IPS-15b (cell line): ENCODE data around the gene ARID2.

Source experiments
- H3K27me3 ChIP-seq: one replicate; pipeline ENCODE4 v1.6.1; 2013; ENCODE audit warnings: low read length; ENCODE audit not compliant: control insufficient read depth, insufficient read depth
- H3K36me3 ChIP-seq: one replicate; pipeline ENCODE4 v1.6.1; 2013; ENCODE audit warnings: low read length; ENCODE audit not compliant: control insufficient read depth, insufficient read depth
- H3K4me1 ChIP-seq: one replicate; pipeline ENCODE4 v1.6.1; 2013; ENCODE audit warnings: mild to moderate bottlenecking, low read length; ENCODE audit not compliant: control insufficient read depth, insufficient read depth
- H3K4me3 ChIP-seq: one replicate; pipeline ENCODE4 v1.5.1; 2013; ENCODE audit warnings: low read depth, low read length
- H3K9ac ChIP-seq: one replicate; pipeline ENCODE4 v1.6.1; 2013; ENCODE audit warnings: low read depth, mild to moderate bottlenecking, low read length
- H3K9me3 ChIP-seq: one replicate; pipeline ENCODE4 v1.6.1; 2013; ENCODE audit warnings: mild to moderate bottlenecking, low read length; ENCODE audit not compliant: control insufficient read depth, insufficient read depth

Gene ARID2

DNA sequence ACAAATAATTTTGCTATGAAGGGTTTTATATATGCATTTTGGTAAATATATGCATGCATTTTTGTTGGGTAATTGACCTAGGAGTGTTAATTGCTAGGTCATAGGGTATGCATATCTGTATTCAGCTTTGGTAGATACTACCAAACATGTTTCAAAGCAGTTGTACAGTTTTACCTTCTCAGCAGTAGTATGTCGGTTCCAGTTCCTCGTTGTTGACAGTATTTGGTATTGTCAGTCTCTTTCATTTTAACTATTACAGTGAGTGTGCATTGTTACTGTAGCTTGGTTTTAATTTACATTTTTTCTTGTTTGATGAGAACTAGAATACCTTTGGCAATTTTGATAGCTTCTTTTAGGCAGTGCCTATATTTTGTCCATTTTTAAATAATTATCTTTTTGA is 98.9 kb downstream of the ARID2 start:
- Histone ChIP-seq H3K9me3 (no peaks in the 10 kb centered on the region), H3K27me3 (no peaks in the 10 kb centered on the region), H3K36me3 (no peaks in the 10 kb centered on the region)

DNA sequence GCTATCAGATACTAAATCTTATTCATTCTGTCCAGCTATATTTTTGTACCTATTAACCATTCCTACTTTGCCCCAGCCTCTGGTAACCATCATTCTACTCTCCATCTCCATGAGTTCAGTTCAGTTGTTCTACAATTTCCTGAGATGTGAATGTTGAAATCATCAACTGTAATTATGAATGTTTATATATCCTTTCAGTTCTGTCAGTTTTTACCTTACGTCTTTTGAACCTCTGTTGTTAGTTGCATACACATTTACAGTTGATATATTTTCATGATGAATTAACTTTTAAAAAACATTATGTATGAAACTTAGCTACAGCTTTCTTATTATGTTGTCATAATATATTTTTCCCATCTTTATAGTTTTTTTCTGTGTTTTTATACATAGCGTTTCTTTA is 102.1 kb downstream of the ARID2 start:
- Histone ChIP-seq H3K4me1 (no peaks in the 10 kb centered on the region), H3K9ac (no peak overlapping the region), H3K36me3 (no peaks in the 10 kb centered on the region), H3K9me3 (no peaks in the 10 kb centered on the region), H3K27me3 (no peaks in the 10 kb centered on the region), H3K4me3 (no peak overlapping the region)

More for the DNA sequence above, 98.9 kb downstream of the ARID2 start:
- Histone ChIP-seq H3K4me3 (no peak overlapping the region), H3K9ac (no peak overlapping the region), H3K4me1 (no peaks in the 10 kb centered on the region)

DNA sequence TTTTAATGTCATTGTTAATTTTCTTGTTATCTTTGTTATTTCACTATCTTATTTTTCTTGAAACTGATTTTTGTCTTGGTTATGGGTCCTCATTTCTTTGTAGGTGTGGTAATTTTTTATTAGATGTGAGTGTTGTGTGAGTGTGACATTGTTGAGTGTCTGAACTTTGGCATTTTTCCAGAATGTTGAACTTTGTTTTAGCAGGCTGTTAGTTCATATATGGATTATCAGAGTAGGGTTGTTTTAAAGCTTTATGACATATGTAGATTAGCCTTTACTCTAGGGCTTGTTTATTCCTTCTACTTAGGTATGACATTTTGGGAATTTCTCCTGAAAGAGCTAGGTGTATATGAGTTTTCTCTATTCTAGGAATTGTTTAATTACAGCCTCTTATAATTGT is 103.9 kb downstream of the ARID2 start:
- H3K36me3 ChIP-seq: no peaks in the 10 kb centered on the region
- no peaks in the 10 kb centered on the region for H3K27me3 ChIP-seq
- no peak overlapping the region for H3K9ac ChIP-seq
- H3K4me1 ChIP-seq: no peaks in the 10 kb centered on the region
- H3K4me3 ChIP-seq: no peak overlapping the region
- no peaks in the 10 kb centered on the region for H3K9me3 ChIP-seq

DNA sequence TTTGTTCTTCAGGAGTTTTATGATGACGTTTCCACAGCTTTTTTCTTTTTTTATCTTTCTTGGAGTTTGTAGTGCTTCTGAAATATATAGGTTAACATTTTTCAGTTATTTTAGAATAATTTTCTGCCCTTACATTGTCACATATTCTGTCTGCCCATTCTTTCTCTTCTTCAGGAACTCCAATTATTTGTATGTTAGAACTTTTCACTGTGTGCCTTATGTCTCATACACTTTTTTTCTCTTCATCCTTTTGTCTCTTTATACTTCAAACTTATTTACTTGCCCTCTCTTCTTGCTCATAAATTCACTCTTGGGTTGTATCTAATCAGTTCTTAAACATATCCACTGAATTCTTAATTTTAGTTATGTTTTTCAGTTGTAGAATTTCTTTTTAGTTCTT is 105.3 kb downstream of the ARID2 start:
- Histone ChIP-seq H3K9me3 (no peaks in the 10 kb centered on the region), H3K9ac (no peak overlapping the region), H3K36me3 (no peaks in the 10 kb centered on the region), H3K4me3 (no peak overlapping the region), H3K27me3 (no peaks in the 10 kb centered on the region), H3K4me1 (no peaks in the 10 kb centered on the region)

DNA sequence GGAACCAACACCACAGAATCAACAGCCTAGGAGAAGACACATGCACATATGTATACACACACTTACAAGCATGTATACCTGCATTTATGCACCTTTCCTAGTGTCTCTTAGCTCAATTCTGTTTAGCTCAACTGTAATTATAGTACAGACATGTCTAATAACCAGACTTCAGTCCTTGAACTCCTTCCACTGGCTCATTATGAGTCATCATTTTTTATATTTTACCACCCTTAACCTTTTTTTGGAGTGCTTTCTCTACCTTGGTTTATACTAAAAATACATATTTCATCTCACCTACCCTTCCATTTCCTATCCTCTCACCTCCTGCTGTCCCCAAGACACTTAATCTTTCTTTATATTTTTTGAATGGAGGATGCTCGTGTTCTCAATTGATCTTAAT is 110.4 kb downstream of the ARID2 start:
- H3K4me3 ChIP-seq: no peak overlapping the region
- no peaks in the 10 kb centered on the region for H3K9me3 ChIP-seq
- H3K4me1 ChIP-seq: no peaks in the 10 kb centered on the region
- peaks cover 3% of the 10 kb centered on the region for H3K36me3 ChIP-seq
- H3K9ac ChIP-seq: no peak overlapping the region
- no peaks in the 10 kb centered on the region for H3K27me3 ChIP-seq

DNA sequence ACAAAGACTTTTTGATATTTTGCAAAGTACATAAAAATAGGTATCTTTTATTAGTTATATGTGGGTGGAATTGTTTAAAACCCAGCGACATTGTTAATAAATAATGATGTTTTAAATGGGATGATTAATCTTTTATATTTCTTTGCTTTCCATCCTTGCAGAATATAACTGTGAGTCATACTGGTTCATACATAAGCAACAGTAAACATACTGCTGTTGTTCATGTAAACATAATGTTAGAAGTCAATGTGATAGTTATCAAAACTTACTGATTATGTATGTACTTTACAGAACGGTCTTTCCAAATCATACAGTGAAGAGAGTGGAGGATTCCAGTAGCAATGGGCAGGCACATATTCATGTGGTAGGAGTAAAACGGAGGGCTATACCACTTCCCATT is 119.8 kb downstream of the ARID2 start:
- Histone ChIP-seq H3K9me3 (no peaks in the 10 kb centered on the region), H3K9ac (no peak overlapping the region), H3K36me3 (peaks cover 20% of the 10 kb centered on the region), H3K4me1 (no peaks in the 10 kb centered on the region), H3K4me3 (no peak overlapping the region), H3K27me3 (no peaks in the 10 kb centered on the region)

DNA sequence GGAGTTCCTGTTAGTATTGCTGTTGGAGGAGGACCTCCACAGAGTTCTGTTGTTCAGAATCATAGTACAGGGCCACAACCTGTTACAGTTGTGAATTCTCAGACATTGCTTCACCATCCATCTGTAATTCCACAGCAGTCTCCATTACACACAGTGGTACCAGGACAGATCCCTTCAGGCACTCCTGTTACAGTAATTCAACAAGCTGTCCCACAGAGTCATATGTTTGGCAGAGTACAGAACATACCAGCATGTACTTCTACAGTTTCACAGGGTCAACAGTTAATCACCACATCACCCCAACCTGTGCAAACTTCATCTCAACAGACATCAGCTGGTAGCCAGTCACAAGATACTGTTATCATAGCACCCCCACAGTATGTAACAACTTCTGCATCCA is 120.8 kb downstream of the ARID2 start:
- Histone ChIP-seq H3K27me3 (no peaks in the 10 kb centered on the region), H3K9ac (no peak overlapping the region), H3K4me1 (no peaks in the 10 kb centered on the region), H3K36me3 (peaks cover 20% of the 10 kb centered on the region), H3K9me3 (no peaks in the 10 kb centered on the region), H3K4me3 (no peak overlapping the region)

DNA sequence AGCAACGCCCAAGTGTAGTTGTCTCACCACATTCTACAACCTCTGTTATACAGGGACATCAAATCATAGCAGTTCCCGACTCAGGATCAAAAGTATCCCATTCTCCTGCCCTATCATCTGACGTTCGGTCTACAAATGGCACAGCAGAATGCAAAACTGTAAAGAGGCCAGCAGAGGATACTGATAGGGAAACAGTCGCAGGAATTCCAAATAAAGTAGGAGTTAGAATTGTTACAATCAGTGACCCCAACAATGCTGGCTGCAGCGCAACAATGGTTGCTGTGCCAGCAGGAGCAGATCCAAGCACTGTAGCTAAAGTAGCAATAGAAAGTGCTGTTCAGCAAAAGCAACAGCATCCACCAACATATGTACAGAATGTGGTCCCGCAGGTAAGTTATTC is 123.0 kb downstream of the ARID2 start:
- Histone ChIP-seq H3K27me3 (no peaks in the 10 kb centered on the region), H3K9me3 (no peaks in the 10 kb centered on the region), H3K4me3 (no peak overlapping the region), H3K36me3 (peaks cover 20% of the 10 kb centered on the region), H3K4me1 (no peaks in the 10 kb centered on the region), H3K9ac (no peak overlapping the region)

DNA sequence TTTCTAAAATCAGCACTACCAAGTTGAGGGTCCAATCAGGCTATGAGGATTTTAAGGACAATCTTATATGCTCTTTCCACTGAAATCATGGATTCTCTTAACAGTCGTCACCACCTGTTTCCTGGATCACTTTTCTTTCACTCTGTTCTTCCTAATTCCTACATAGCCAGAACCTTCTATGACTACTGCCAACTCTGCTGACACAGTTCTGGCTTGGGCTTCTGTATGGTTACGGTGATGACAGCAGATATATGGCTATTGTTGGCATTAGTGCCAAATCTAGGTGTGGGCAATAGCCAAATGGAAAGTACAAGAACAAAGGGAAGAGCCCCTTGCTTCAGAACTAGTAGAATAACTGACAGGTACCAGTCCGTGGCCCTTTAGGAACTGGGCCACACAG is 124.0 kb downstream of the ARID2 start:
- no peaks in the 10 kb centered on the region for H3K4me1 ChIP-seq
- H3K4me3 ChIP-seq: no peak overlapping the region
- H3K27me3 ChIP-seq: no peaks in the 10 kb centered on the region
- no peaks in the 10 kb centered on the region for H3K9me3 ChIP-seq
- H3K36me3 ChIP-seq: peaks cover 20% of the 10 kb centered on the region
- H3K9ac ChIP-seq: no peak overlapping the region

DNA sequence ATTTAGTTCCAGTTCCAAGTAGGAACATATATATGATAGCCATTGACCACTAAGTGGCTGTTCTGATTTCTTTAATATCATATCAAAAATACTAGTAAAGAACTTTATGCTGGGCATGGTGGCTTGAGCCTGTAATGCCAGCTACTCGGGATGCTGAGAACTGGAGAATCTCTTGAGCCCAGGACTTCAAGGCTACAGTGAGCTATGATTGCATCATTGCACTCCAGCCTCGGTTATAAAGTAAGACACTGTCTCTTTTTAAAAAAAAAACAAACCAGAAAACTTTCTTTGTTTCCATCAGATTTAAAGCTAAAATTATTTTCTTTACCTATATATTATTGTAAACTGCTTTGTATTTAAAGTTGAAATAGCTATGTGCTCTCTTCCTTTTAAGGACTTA is 133.8 kb downstream of the ARID2 start:
- Histone ChIP-seq H3K27me3 (no peaks in the 10 kb centered on the region), H3K4me1 (no peaks in the 10 kb centered on the region), H3K4me3 (no peak overlapping the region), H3K9me3 (no peaks in the 10 kb centered on the region), H3K36me3 (no peaks in the 10 kb centered on the region), H3K9ac (no peak overlapping the region)

DNA sequence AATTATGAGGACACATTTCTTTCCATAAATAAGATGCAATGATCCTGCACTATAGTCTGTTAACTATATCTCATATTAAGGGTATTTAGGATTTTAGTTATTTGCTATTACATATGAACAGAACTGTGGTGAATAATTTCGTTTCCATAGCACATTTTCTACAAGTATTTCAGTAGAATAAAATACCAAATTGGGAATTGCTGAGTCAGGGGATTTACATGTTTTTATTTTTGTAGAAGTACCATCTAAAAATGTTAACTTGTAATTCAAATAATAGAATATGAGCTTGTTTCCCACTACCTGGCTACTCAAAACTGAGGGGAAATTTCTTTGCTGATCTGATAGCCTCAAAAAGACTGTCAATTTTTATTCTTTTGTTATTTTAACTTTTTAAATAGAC is 136.8 kb downstream of the ARID2 start:
- no peaks in the 10 kb centered on the region for H3K27me3 ChIP-seq
- H3K9ac ChIP-seq: no peak overlapping the region
- no peak overlapping the region for H3K4me3 ChIP-seq
- H3K9me3 ChIP-seq: no peaks in the 10 kb centered on the region
- H3K36me3 ChIP-seq: no peaks in the 10 kb centered on the region
- no peaks in the 10 kb centered on the region for H3K4me1 ChIP-seq

DNA sequence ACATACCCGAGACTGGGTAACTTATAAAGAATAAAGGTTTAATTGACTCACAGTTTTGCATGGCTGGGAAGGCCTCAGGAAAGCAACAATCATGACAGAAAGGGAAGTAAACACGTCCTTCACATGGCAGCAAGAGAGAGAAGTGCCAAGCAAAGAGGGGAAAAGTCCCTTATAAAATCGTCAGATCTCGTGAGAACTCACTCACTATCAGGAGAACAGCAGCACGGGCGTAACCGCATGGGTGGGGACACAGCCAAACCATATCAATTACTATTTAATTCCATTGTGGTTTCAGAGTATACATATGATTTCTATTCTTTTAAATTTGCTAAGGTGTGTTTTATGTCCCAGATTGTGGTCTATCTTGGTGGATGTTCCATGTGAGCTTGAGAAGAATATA is 142.9 kb downstream of the ARID2 start:
- no peak overlapping the region for H3K9ac ChIP-seq
- H3K27me3 ChIP-seq: no peaks in the 10 kb centered on the region
- no peak overlapping the region for H3K4me3 ChIP-seq
- H3K36me3 ChIP-seq: peaks cover 3% of the 10 kb centered on the region
- H3K4me1 ChIP-seq: no peaks in the 10 kb centered on the region
- H3K9me3 ChIP-seq: no peaks in the 10 kb centered on the region

DNA sequence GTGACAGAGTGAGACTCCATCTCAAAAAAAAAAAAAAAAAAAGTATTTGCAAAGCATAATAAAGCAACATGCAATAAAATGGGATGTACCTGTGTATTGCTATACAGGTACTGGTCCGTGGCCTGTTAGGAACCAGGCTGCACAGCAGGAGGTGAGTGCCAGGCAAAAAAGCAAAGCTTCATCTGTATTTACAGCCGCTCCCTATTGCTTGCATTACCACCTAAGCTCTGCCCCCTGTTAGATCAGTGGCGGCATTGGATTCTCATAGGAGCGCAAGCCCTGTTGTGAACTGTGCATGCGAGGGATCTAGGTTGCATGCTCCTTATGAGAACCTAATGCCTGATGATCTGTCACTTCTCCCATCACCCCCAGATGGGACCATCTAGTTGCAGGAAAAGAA is 147.6 kb downstream of the ARID2 start:
- no peaks in the 10 kb centered on the region for H3K9me3 ChIP-seq
- no peaks in the 10 kb centered on the region for H3K27me3 ChIP-seq
- H3K36me3 ChIP-seq: peaks cover 5% of the 10 kb centered on the region
- H3K4me1 ChIP-seq: no peaks in the 10 kb centered on the region
- no peak overlapping the region for H3K4me3 ChIP-seq
- H3K9ac ChIP-seq: no peak overlapping the region
